BJ (cell line): Measurements from ENCODE around the gene RCCD1. TPM values are rescaled to one million over a fixed set of nuclear protein-coding genes. Genes with fewer than 3 reads are reported as not detected.

Experiments
- CTCF ChIA-PET: fragments of 350-600 bp; formaldehyde crosslinking; extraction: SDS; loops from one replicate; lab custom pipeline; 2021; ENCODE audit warnings: antibody characterized with exemption, inconsistent platforms; lab: Yijun Ruan, JAX
- POLR2A ChIA-PET: fragments of 300-600 bp; sonication (Branson Sonifier 250); formaldehyde crosslinking; extraction: SDS; loops from one replicate; lab custom pipeline; 2021; ENCODE audit warnings: antibody characterized with exemption; lab: Charles Lee
- DNase-seq: peaks from one replicate; pipeline ENCODE4 v3.0.0-alpha.2; 2011; ENCODE audit warnings: low read depth
- H3K27me3 ChIP-seq: 2 replicates; pipeline ENCODE4 v1.6.0; 2011; ENCODE audit warnings: low read length; ENCODE audit not compliant: control insufficient read depth, insufficient read depth
- H3K36me3 ChIP-seq: 2 replicates; pipeline ENCODE4 v1.5.1; 2011; ENCODE audit warnings: low read length; ENCODE audit not compliant: control insufficient read depth, insufficient read depth
- H3K4me3 ChIP-seq: 2 replicates; pipeline ENCODE4 v1.5.1; 2011; ENCODE audit warnings: low read depth, mild to moderate bottlenecking, control low read depth, low read length
- CTCF ChIP-seq: IDR thresholded peaks from 2 replicates; pipeline ENCODE4 v1.5.1; 2011; ENCODE audit warnings: low read depth, mild to moderate bottlenecking, control low read depth, inconsistent platforms, low read length, moderate library complexity; ENCODE audit not compliant: insufficient read depth
- polyA plus RNA-seq: library from polyadenylated mRNA; depleted of rRNA; stranded (reverse); fragments of >200 nt; gene quantifications from 2 replicates; pipeline ENCODE4 v1.2.3, GENCODE V29; 2011

Gene RCCD1
- polyA plus RNA-seq, 1 experiment = 9.6 TPM

- CTCF ChIA-PET = interaction anchor here (1.5 to 3.6 kb wide), 2 partner anchors 10 to 89 kb away, joined by 3 to 27 read pairs; no protein-coding TSS in a partner anchor
- TF ChIP-seq CTCF = no peak
- Histone ChIP-seq H3K36me3 (peaks cover 4% of the 10 kb centered on the region), H3K4me3 (no peak overlapping the region), H3K27me3 (no peaks in the 10 kb centered on the region)
- DNase-seq = no peak
- POLR2A ChIA-PET = no interaction called here
These were observed 12.5 kb downstream of the RCCD1 start for GRCh38 chr15:90967206-90967605.

GRCh38 chr15:90968434-90968833 is 13.8 kb downstream of the RCCD1 start:
- no peak for DNase-seq
- H3K27me3 ChIP-seq = no peaks in the 10 kb centered on the region
- TF ChIP-seq CTCF = no peak
- H3K36me3 ChIP-seq = peaks cover 4% of the 10 kb centered on the region
- H3K4me3 ChIP-seq = no peak overlapping the region
- CTCF ChIA-PET = interaction anchor here (1.8 to 3.6 kb wide), 2 partner anchors 12 to 33 kb away, joined by 7 to 27 read pairs; partner anchors contain the start of gene UNC45A
- POLR2A ChIA-PET = no interaction called here

DNA sequence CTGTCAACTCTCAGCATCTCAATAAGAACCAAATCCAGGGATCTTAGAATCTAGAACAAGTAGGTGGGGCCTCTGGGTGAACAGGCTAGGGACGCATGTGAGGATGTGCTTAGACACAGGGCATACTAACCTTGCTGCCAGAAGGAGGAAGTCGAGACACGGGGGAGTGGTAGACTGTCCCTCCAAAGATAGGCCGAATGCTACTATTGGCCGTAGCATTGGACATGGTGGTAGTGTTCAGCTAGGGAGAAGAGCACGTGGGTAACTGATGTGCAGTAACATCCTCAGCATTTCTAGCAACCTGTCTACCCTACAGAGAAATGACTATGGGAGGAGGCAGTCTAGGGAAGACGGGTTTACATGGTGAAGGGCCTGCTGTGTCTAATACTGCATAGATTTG is 15.6 kb downstream of the RCCD1 start:
- Histone ChIP-seq H3K4me3 (no peak overlapping the region), H3K36me3 (peaks cover 5% of the 10 kb centered on the region), H3K27me3 (no peaks in the 10 kb centered on the region)
- CTCF ChIA-PET = interaction anchor here (0.6 to 1.8 kb wide), 3 partner anchors 10 to 541 kb away, joined by 4 to 6 read pairs (median 4); no protein-coding TSS in a partner anchor
- no peak for TF ChIP-seq CTCF
- POLR2A ChIA-PET = no interaction called here
- no peak for DNase-seq

- H3K36me3 ChIP-seq = peaks cover 2% of the 10 kb centered on the region
- H3K4me3 ChIP-seq = no peak overlapping the region
- ChIA-PET CTCF (interaction anchor here (1.0 kb wide), 1 partner anchor 15 kb away, joined by 9 read pairs; no protein-coding TSS in a partner anchor), POLR2A (no interaction called here)
- DNase-seq = no peak
- H3K27me3 ChIP-seq = no peaks in the 10 kb centered on the region
- TF ChIP-seq CTCF = no peak
These were observed 17.4 kb downstream of the RCCD1 start for GRCh38 chr15:90972133-90972532.

DNA sequence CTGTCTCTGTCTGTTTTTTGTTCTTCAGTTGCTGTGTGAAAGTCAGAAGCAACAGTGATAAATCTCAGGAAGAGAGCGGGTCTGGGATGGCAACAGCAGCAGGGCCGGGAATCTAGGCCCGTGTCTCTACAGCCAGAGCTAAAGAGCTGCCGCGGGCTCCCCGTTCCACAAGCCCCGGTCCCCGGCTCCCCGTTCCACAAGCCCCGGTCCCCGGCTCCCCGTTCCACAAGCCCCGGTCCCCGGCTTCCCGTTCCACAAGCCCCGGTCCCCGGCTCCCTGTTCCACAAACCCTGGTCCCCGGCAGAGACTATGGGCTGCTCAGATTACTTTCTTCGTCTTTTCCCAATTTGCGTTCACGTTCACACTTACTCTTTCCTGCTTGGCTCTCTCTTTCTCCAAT is 19.5 kb downstream of the RCCD1 start:
- CTCF ChIA-PET = no interaction called here
- peaks cover 2% of the 10 kb centered on the region for H3K36me3 ChIP-seq
- no peak for DNase-seq

More for the DNA sequence above, 19.5 kb downstream of the RCCD1 start:
- TF ChIP-seq CTCF = no peak
- Histone ChIP-seq H3K27me3 (no peaks in the 10 kb centered on the region), H3K4me3 (no peak overlapping the region)
- POLR2A ChIA-PET = no interaction called here
